HL-60 (cell line): ENCODE results near the gene PLCL2.

Source experiments
- DNase-seq, 2 experiments: peaks; one replicate each; pipeline ENCODE4 v3.0.0-alpha.2; 2010 to 2020; ENCODE audit warnings: low read depth in 1 of 2, low spot score in 1 of 2
- H3K27ac ChIP-seq: fragments of 250-450 bp; sonication (Bioruptor Pico); replicated peaks from 2 replicates; pipeline ENCODE4 v1.5.1; 2020; ENCODE audit warnings: mild to moderate bottlenecking, moderate library complexity
- H3K27me3 ChIP-seq: fragments of 250-450 bp; sonication (Bioruptor Pico); 2 replicates; pipeline ENCODE4 v1.5.1; 2021; ENCODE audit warnings: mild to moderate bottlenecking, moderate library complexity; ENCODE audit not compliant: insufficient read depth, poor library complexity, severe bottlenecking
- H3K4me3 ChIP-seq: replicated peaks from 2 replicates; pipeline ENCODE4 v1.5.1; 2011; ENCODE audit warnings: mild to moderate bottlenecking, control low read depth, low read length; ENCODE audit not compliant: insufficient read depth
- CTCF ChIP-seq: IDR thresholded peaks from one replicate; pipeline ENCODE4 v1.5.1; 2011; ENCODE audit warnings: low read length, control low read depth, inconsistent platforms; ENCODE audit not compliant: insufficient read depth
- GABPA ChIP-seq: IDR thresholded peaks from 2 replicates; pipeline ENCODE4 v1.6.1; 2012; ENCODE audit warnings: low read depth
- POLR2AphosphoS5 ChIP-seq: IDR thresholded peaks from 2 replicates; pipeline ENCODE4 v1.6.1; 2012; ENCODE audit warnings: low read depth
- REST ChIP-seq: IDR thresholded peaks from 2 replicates; pipeline ENCODE4 v1.6.1; 2012; ENCODE audit warnings: low read depth; ENCODE audit not compliant: insufficient replicate concordance
- SPI1 ChIP-seq: IDR thresholded peaks from 2 replicates; pipeline ENCODE4 v1.6.1; 2012; ENCODE audit warnings: low read depth, mild to moderate bottlenecking, borderline replicate concordance

PLCL2 gene

GRCh38 chr3:17088602-17089313 is 204.0 kb downstream of the PLCL2 start:
- no peak for DNase-seq
- H3K27me3 ChIP-seq, result no peaks in the 10 kb centered on the region
- TF ChIP-seq POLR2AphosphoS5, result no peak
- TF ChIP-seq SPI1, result no peak
- no peak for TF ChIP-seq REST
- no peak for TF ChIP-seq CTCF
- no peak for TF ChIP-seq GABPA
- H3K4me3 ChIP-seq, result no peak overlapping the region
- H3K27ac ChIP-seq, result no peak overlapping the region

- TF ChIP-seq CTCF (no peak), SPI1 (no peak), REST (no peak), POLR2AphosphoS5 (no peak), GABPA (no peak)
These were observed 204.6 kb downstream of the PLCL2 start for GRCh38 chr3:17089314-17089700.

GRCh38 chr3:17090280-17090983 is 205.7 kb downstream of the PLCL2 start:
- no peak overlapping the region for H3K4me3 ChIP-seq
- no peak overlapping the region for H3K27ac ChIP-seq
- no peaks in the 10 kb centered on the region for H3K27me3 ChIP-seq
- TF ChIP-seq REST, result no peak
- TF ChIP-seq SPI1, result no peak
- TF ChIP-seq CTCF, result no peak
- no peak for TF ChIP-seq GABPA
- TF ChIP-seq POLR2AphosphoS5, result no peak
- no peak for DNase-seq

More at GRCh38 chr3:17089314-17089700, 204.6 kb downstream of the PLCL2 start:
- Histone ChIP-seq H3K4me3 (no peak overlapping the region), H3K27me3 (no peaks in the 10 kb centered on the region), H3K27ac (no peak overlapping the region)
- no peak for DNase-seq
